Right lobe of liver (tissue), 4 donors: ENCODE data around the gene IPPK.

Experiments
- CTCF ChIP-seq, 4 donors: fragments of 200-600 bp in 3 of 4; fragments of 450-650 bp in 1 of 4; IDR thresholded peaks; one replicate each; pipeline versions ENCODE4 v1.5.1 to v1.8.0; 2016 to 2022; ENCODE audit warnings: antibody characterized with exemption in 4 of 4, mild to moderate bottlenecking in 2 of 4
- POLR2A ChIP-seq: fragments of 450-650 bp; IDR thresholded peaks from one replicate; pipeline ENCODE4 v1.6.1; 2017; ENCODE audit warnings: antibody characterized with exemption, mild to moderate bottlenecking
- donor health status: DM: no; HTN: no; CAD: no.
- donor health status: DM: no; HTN: no; CAD: no.
- donor health status: DM: no; HTN: yes; CAD: no.

- TF ChIP-seq CTCF (IDR thresholded peaks at IDR 0.05): no peak
- TF ChIP-seq POLR2A: no peak
These were observed 62.2 kb downstream of the IPPK start for GRCh38 chr9:92607773-92608172.
